Inflammatory macrophage treated with lipopolysaccharide for 1 hour (primary cell): ENCODE results near the gene PBX2.
"Not testable (repeated sequence)": the region's sequence is repeated elsewhere in the genome, so short reads cannot be mapped to it uniquely, and the experiment has no call there.

Experiments used
- DNase-seq, 2 donors: peaks; one replicate each; pipeline ENCODE4 v3.0.0-alpha.2; 2020 to 2022

The PBX2 gene

DNA sequence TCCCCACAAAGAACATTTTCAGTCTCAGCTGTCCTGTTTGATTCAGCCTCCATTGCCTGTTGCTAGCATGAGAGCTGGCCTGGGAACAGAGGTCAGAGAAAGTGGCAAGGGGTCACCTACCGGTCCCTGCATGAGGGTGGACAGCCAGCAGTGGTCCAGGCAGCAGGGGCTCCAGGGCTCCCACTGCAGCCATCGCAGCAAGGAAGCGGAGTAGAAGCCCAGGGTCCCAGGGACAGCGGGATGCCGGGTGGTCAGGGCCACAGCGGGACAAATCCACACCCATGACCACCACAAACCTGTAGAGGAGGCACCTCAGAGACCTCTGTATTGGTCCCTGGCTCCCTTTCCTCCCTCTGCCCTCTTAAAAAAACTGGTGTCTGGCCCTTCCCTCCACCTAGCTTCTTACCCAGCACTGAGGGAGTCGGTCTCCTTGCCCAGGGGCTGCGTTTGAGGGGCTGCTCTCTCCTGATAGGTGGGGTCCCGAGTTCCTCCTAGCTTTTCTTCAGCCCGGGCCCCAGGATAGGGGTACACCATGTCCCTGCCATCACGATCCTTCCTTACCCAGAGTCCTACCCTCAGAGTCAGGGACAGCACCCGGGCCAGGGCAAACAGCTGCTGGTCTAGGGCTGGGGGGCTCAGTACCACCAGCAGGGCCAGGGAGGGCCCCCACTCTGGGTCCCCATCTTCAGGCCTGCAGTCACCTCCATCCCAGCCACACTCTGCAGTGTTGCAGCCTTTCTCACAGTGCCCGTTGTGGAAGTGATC, 10.9 kb upstream of the PBX2 start:
- no peak for DNase-seq

DNA sequence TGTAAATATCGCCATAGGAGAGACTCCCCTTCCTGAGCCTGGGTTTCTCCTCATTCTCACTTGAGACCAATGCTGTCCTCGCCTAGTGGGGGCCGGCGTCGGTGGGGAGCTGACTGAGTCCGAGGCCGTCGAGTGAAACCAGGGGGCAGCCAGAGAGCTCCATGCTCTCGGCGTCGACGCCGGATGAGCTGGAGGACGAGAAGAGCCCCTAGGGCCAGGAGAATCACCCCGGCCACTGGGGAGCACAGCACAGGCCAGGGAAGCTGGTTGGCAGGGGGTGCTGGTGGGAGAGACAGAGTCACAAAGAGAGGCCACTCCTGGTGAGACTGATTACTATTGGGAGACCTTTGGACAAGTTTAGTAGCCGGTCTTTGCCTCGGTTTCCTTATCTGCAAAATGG, 8.9 kb upstream of the PBX2 start:
- no peak for DNase-seq

DNA sequence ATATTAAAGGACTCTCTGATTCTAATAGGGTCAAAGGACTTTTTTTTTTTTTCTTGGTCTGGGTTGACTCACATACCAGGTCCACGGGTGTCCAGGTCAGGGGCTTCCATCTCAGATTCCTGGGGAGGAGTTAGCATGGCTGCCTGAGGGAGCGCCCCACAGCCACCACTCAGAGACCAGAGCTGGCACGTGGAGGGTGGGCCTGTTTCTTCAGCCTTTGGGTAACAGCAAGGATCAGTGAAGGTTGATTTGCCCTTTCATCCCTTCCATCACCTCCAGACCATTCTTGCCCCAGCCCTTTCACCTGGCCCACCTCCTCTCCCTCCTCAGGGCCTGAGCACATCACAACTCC, 8.3 kb upstream of the PBX2 start:
- no peak for DNase-seq

DNA sequence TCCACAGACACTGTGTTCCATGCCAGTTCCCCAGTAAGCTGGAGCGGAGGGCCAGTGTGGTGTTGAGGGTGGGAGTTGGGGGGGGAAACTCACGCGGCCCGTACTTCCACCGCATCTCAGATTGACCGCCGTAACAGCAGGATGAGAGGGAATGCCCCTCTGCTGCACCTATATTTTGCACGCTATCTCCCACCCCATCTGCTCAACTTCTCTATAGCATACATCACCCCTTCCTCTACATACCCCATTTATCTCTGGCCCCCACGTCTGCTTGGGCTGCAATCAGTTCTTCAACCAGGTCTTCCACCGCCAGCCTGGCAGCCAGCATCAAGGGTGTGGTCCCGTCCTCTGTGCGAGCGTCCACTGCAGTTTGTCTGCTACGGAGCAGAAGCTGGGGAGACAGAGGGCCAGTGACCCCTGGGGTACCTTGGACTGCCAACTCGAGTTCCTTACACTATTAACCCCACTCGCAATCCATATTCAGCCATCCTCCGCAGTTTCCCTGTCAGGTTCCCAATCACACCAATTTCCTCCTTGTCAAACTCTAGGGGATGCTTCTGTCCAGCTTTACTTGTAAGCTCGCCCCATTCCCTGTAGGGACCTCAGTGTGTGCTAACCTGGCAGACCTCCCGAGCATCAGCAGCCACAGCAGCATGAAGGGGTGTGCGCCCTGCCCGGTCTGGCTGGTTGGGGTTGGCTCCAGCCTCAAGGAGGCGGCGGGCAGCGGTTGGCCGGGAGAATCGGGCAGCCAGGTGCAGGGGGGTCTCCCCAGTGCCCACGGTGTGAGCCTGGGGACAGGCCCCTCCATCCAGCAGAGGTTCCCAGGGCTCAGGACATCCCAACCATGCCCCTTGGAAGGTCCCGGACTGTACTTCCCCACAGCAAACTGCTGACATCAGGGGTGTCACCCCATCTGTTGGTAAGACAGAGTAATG, 6.9 kb upstream of the PBX2 start:
- peak; percentile 71 to 84 for DNase-seq

DNA sequence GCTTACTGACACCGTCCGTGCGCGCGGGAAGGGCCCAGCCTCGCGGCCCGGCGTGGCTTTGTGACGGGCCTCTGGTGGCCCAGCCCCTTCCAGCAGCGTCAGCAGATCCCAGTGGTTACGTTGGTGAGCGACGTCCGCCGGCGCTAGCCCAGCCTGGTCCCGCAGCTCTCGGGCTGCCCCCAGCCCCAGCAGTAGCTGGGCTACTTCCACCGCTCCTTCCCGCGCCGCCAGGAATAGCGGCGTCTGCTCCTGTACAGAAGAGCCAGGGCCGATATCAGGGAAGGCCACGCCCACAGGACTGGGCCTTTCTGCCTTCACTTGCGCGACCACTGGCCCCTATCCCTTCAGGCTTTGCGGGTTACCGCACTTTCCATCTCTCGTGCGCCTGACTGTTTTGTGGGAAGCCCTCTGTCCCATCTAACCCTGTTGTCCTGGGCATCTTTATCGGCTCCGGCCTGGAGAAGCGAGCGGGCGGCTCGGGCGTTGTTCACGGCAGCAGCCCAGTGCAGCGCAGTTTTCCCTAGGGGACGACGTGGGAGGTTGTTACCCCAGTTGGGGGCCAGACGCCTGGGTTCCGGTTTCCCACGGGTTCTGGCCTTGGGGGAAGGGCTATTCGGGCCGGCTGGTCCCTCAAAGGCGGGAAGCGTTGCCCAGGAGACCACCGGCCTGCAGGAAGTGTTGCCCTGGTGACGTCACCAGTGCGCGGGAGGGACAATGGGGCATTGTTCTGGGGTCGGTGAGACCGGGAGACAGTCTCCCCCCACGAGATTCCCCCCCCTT, 6.1 kb upstream of the PBX2 start:
- DNase-seq: peak; percentile 59 to 68

DNA sequence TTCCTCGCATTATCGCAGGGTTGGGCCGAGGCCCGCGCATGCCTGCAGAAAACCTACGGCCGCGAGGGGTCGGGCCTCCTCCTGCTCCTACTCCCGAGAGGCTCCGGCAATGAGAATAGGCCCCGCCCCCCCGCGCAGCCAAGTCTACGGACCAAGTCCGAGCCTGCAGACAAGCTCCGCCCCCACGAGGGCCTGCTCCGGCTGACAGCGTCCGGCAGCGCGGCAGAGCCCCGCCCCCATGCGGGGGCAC, 5.6 kb upstream of the PBX2 start:
- peak; percentile 100 for DNase-seq

DNA sequence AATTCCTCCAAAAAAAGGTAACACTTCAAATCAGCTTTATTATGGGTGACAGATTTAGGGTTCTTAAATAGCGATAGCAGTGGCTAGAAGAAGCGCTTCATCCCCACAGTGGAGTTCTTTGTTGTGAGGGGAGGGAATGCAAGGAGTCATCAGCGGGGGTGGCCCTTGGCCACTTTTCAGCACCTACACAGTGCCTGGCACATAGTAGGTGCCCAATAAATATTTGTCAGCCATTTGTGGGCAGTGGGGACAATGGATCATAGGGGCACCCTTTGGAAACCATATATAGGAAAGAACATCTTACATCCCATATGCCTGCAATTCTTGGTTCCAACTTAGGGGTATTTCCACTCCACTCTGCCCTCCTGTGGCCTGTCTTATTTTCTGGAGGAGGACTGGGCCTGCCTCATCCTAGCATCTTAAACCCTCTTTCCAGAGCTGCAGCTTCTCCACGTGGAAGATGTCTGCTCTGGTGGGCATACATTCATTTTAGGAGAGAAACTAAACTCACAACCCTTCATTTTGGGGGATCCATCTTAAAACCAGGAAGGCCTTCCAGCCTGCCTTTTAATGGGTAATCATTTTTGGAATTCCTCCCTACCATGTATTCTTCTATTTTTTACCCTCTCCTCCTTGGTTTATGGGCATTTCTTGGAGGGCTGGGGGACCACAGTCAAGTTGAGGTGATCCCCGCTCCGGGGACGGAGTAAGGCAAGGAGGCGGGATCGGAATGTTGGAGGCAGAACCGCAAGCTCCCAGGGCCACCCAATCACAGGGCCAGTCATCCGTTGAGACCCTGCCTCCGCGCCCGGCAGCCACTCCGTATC, 5.0 kb upstream of the PBX2 start:
- peak; percentile 62 to 69 for DNase-seq

DNA sequence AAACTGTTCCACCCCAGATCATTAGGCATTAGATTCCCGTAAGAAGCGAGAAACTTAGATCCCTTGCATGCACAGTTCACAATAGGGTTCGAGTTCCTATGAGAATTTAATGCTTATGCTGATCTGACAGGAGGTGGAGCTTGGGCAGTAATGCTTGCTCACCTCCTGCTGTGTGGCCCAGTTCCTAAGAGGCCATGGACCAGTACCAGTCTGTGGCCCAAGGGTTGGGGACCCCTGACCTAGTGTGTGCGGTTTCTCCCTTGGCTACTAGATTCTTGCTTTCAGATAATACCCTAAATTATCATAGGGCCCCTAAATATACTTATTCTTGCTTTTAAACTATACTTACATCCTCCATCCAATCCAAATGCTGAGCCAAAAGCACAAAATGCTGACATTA, 4.4 kb upstream of the PBX2 start:
- no peak for DNase-seq

DNA sequence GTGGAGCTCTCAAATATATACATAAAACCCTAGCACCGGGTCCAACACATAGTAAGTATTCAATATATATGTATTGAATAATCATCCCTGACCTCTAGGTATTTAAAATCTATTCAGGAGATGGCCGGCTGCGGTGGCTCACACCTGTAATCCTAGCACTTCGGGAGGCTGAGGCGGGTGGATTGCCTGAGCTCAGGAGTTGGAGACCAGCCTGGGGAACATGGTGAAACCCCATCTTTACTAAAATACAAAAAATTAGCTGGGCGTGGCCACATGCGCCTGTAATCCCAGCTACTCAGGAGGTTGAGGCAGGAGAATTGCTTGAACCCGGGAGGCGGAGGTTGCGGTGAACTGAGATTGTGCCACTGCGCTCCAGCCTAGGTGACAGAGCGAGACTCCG, 3.1 kb upstream of the PBX2 start:
- DNase-seq: not testable (repeated sequence)

DNA sequence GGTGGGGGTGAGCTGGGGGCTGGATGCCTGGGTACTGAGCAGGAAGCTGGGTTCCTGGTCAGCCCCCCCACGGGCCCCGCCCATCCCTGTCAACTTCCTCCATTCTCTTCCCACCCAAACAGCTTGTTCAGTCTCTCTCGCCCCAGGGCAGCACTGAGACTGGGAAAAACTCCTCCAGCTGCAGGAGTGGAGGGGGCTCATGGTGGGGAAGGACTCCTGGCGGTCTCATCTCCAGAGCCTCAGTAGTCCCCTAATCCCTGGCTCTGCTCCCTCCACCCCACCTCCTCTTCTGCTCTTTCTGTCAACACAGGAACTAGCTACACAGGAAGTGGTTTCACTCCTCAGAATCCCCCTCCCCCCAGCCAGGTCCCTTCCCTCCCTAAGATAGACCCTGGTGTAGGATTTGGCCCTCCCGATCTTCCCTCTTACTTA, 2.6 kb upstream of the PBX2 start, which contains the start of gene GPSM3:
GPSM3 (minus strand) TSS at position 36 of the 432 bp plus-strand sequence. CDS start 130 bp downstream, outside the sequence.
- peak; percentile 58 to 75 for DNase-seq

DNA sequence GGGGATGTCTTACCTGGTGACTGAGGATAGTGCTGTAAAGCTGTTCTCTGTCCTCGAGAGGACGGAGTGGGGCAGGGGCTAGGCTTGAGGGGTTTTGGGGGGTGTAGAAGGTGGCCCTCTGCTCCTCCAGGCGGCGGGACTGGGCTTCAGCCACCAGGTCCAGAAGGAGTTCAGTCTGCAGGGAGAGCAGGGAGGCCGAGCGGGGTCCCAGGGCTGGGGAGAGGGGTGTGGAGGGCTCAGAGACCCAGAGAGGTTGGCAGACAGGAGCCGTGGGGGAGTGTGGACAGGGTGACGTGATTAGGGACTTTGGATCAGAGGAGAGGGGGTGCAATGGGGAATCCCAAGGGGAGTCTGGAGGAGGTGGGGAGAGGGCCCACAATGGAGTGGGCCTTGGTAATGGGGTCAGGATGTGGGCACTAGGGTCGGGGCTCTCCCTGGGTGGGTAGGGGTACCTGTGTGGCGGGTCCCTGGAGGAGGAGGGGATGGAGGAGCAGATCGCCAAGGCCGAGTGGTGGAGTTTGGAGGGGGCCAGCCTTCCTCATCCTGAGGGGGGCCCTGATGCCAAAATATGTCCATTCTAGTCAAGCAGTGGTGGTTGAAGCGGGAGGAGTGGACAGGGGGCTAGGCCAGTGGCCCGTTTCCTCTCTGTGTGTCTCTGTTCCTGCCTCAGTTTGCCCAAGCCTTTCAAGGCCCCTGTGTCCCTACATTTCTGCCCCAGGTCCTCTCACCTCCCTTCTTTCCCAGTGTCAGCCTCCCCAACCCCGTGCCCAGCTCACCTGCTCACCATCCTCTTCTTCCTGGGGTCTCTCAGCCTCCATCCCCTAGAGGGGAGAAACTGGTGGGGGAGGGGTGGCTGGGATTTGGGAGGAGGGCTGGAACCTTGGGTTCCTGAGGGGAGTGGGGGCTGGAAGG, 1.9 kb upstream of the PBX2 start:
- DNase-seq: peak; percentile 50 to 78

DNA sequence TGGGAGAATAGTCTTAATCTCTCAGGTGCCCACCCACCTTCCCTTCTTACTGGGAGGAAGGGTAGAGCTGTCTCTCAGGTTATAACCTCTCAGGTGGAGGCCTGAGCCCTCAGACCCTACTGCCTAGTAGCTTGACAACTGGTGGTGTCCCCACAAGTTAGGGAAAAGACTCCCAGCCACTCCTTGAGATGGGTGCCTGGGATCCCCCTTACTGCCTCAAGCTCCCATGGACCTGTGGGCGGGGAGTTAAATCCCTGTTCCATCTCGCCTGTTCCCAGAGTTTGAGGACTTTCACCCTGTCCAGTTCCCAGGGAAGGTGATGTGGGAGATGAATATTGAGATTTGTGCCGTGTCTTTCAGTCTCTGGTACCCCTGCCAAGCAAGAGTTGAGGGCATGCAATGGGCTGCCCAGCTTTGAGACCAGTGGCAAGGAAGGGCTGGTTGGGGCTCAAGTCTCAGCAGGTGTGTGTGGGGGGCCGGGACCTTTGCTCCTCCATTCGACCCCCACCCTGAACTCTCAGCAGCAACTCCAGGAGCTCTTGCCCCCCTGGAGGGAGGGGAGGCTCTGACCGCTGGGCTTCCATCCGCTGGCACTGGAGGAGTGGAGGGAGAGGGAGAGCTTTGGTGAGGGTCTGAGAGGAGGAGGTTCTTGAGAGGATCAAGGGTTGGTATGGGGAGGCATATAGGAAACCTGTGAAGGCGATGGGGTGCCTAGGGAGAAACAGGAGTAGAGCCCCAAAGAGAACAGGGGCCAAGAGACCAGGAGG, 1.1 kb upstream of the PBX2 start:
- peak in 1 of 2 donors; percentile 65 for DNase-seq

DNA sequence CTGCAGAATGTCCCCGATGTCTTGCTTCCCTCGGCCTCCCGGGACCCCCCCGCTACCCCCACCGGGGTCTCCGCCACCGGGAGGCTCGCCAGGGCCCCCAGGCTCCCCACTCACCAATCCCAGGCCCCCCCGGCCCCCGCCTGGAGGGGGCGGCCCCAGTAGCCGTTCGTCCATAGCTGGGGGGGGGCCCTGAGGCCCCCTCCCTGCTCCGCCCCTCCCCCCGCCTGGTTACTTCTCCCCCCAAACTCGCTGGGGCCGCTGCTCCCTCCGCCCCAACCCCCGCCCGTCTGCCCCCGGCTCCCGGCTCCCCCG, 304 bp downstream of the PBX2 start:
- no peak for DNase-seq

DNA sequence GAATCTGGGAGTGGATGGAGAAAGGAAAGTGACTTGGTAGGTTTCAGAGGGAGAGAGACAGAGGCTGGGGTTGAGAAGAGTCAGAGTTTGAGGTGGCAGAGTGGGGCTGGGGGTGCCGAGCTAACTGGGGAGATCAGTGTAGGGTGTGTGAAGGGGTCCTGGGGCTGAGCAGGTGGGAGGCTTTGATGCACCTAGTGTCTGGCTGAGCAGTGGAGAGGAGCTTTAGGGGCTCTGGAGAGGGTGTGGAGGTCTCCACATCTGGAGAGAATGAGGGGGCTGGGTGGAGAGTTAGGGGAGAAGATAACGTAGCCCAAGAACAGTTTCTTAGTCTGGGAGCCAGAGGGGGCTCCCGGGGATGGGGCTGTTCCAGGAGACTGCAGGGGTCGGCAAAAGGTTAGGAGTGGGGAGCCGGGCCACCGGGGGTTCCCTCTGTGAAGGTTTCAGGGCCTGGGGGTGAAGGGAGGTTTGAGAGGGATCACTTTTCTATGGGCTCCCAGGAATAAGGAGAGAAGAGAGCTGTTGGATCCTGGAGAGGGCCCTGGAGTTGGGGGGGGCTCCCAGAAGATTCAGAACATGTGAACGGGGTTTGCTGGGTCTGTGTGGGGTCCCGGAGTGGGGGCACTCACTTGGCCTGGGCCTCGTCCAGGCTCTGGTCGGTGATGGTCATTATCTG, 797 bp downstream of the PBX2 start:
- DNase-seq: no peak

DNA sequence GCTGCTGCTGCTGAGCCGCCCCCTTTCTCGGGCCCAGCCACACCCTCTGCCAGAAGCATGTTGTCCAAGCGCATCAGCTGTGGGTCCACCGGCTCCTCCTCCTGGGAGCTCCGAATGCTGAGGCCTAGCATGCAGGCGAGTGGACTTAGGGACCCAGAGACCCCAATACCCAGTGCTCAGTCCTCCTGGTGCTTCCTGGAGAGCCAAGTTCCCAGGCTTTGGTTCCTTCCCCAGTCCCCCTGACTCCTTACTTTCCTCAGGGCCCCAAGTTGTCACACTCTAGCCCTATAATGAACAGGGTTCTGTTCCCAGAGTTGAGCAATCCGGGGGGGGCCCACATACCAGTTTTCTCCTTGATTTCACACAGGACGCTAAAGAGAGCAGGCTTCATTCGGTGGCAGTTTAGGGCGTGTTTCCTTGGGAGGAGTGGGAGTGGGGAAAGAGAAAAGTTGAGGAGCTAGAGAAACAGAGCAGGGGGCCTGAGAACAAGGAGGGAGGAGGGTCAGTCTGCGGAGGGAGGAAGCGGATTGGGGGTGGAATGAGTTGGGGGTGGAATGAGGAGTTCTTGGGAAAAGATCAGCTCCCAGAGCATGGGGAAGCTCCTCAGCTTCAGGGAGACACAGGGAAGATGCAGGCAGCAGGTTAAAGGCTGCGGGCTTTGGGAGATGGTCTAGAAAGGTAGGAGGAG, 1.5 kb downstream of the PBX2 start:
- DNase-seq: peak in 1 of 2 donors; percentile 42

DNA sequence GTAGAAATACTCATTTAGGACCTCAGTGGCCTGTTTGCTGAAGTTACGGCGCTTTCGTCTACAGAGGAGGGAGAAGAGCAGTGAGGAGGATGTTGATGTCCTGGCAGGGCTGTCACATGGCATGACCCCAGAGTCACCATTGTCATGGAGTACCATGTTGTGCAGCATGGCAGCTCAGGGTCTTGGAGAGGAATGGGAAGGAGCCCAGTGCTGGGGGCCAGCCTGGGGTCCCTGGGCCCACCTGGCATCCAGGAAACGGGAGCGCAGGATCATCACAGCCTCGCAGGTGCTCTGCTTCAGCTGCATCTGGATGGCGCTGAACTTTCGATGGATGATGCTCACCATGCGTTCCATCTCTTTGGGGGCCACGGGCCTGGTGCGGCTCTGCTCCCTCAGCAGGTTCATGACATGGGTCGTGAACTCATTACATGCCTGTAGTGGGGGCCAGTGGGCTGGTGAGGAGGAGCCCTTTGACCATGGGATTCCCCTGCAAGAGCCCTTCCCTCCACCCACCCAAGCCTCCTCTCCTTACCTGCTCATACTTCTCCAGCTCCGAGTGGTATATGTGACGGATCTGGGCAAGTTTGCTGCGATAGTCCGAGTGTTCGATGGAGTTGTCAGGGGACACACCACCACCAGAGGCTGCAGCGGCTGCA, 2.1 kb downstream of the PBX2 start:
- not testable (repeated sequence) for DNase-seq

DNA sequence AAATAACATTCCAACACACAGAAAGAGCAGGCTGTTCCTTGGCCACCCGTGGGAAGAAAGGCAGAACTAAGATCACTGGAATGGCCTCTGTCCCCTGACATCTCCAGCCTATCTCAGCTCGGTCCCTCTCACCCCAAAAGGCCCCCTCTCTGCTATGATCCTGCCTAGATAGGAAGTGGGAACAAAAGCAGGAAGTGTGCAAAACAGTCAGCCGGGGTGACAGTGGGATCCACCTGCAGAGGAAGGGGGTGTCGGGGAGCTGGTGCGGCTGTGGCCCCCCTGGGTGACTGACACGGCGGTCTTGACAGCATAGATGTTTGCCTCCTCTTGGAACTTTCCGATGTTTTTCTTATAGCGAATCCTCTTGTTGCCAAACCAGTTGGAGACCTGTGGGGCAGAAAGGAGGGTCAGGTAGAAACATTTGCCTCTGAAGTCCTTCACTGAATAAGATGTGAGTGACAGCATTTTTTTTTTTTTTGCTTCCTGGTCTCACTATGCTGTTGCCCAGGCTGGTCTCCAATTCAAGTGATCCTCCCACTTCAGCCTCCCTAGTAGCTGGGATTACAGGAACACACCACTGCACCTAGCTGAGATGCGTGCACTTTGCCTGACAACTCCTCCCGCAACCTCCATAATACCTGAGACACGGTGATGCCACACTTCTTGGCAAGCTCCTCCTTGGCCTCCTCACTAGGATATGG, 2.8 kb downstream of the PBX2 start:
- DNase-seq: no peak

DNA sequence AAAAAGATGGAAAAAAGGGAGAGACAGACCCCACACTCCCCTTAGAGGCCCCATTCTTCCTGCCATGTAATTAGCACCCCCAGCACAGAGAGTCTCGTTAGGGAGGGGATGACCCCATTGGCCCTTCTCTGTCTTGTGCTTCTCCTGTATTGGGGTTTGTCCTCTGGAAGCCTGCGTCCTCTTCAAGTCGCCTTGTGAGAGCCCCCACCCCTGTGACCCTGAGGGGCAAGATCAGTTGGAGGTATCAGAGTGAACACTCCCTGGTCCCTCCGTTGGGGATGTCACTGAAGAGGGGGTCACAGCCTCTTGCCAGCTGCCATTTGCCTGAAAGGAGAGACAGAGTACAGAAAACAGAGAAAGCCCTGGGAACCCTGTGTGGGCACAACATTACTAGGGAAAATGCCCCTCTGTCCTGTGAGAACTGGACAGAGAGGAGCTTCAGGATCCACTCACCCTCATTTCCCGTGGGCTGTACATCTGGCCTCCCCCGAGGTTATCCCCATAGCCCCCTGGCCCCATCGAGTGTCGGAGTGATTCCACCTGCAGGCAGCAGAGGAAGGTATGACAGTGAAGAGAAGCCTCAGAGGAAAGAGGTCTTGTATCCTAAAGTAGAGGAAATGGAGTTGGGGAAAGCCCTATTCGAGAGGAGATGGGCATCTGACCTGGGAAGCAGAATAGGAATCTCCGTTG, 3.7 kb downstream of the PBX2 start:
- DNase-seq: not testable (repeated sequence)
